ENCODE data around the gene YBX1.
"Not testable (repeated sequence)": the region's sequence is repeated elsewhere in the genome, so short reads cannot be mapped to it uniquely, and the experiment has no call there.

Gene YBX1

GRCh38 chr1:42681741-42682483 is at the start of gene YBX1:
Gene YBX1, plus strand, starts transcription at chr1:42682418. Its CDS starts 148 bp downstream, at chr1:42682566.
- DNase-seq: peak; percentile 100

- DNase-seq: no peak
These were observed 43.1 kb upstream of the YBX1 start for GRCh38 chr1:42639116-42639515.

- no peak for DNase-seq
These were observed 36.2 kb upstream of the YBX1 start for GRCh38 chr1:42646056-42646455.

GRCh38 chr1:42657201-42657600 is 25.0 kb upstream of the YBX1 start:
- peak; percentile 52 for DNase-seq

- DNase-seq: peak; percentile 98
These were observed 24.0 kb upstream of the YBX1 start, which contains the start of gene PPIH for GRCh38 chr1:42657981-42658876. Gene PPIH, plus strand, starts transcription at chr1:42658423. Its CDS starts 24 bp downstream, at chr1:42658447.

- peak; percentile 68 for DNase-seq
These were observed 23.3 kb upstream of the YBX1 start for GRCh38 chr1:42658877-42659337.

GRCh38 chr1:42660907-42661500 is 21.2 kb upstream of the YBX1 start:
- DNase-seq: no peak

- DNase-seq: no peak
These were observed 12.3 kb upstream of the YBX1 start for GRCh38 chr1:42669936-42670335.

GRCh38 chr1:42670425-42670824 is 11.8 kb upstream of the YBX1 start:
- no peak for DNase-seq

GRCh38 chr1:42674214-42674613 is 8.0 kb upstream of the YBX1 start:
- no peak for DNase-seq

GRCh38 chr1:42674682-42675081 is 7.5 kb upstream of the YBX1 start:
- no peak for DNase-seq

- no peak for DNase-seq
These were observed 6.8 kb upstream of the YBX1 start for GRCh38 chr1:42675467-42675866.

- DNase-seq: no peak
These were observed 5.6 kb upstream of the YBX1 start for GRCh38 chr1:42676534-42677087.

- DNase-seq: no peak
These were observed 2.7 kb upstream of the YBX1 start for GRCh38 chr1:42679364-42679983.

GRCh38 chr1:42680055-42680454 is 2.2 kb upstream of the YBX1 start:
- no peak for DNase-seq

- peak; percentile 64 for DNase-seq
These were observed 1.1 kb upstream of the YBX1 start for GRCh38 chr1:42680921-42681683.

- not testable (repeated sequence) for DNase-seq
These were observed 193 bp downstream of the YBX1 start for GRCh38 chr1:42682484-42682738.

GRCh38 chr1:42682739-42683531 is 717 bp downstream of the YBX1 start:
- DNase-seq: peak; percentile 85

GRCh38 chr1:42684139-42684538 is 1.9 kb downstream of the YBX1 start:
- DNase-seq: no peak

GRCh38 chr1:42686418-42686817 is 4.2 kb downstream of the YBX1 start:
- DNase-seq: no peak

GRCh38 chr1:42689912-42690311 is 7.7 kb downstream of the YBX1 start:
- DNase-seq: no peak

Measured in DMS53 (cell line).